ENCODE results near the gene AASS. TPM values are rescaled to one million over a fixed set of nuclear protein-coding genes. Genes with fewer than 3 reads are reported as not detected.
A peak's percentile ranks its signal among the peaks of the same experiment; 100 is the strongest.

AASS gene
- total RNA-seq, 6 experiments from 2014 or later, result 8.1 to 10.2 (median 8.9) TPM

DNA sequence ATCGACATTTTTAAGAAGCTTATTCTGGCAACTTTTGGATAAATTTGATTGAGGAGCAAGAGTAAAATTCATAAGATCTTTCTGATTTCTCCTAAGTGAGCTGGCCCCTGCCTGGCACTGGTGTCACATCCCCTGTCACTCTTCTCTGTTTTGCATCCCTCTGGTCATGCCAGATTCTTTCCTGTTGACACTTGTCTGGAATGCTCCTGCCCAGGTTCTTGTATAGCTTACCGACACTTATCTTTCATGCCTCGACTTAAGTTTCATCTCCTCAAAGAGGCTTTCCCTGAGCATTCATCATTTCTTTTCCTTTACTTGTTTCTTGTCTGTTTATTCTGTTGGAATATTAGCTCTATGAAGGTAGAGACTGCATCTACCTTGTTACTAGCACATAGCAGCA, 22.2 kb upstream of the AASS start:
- TF ChIP-seq, protein P1, sequence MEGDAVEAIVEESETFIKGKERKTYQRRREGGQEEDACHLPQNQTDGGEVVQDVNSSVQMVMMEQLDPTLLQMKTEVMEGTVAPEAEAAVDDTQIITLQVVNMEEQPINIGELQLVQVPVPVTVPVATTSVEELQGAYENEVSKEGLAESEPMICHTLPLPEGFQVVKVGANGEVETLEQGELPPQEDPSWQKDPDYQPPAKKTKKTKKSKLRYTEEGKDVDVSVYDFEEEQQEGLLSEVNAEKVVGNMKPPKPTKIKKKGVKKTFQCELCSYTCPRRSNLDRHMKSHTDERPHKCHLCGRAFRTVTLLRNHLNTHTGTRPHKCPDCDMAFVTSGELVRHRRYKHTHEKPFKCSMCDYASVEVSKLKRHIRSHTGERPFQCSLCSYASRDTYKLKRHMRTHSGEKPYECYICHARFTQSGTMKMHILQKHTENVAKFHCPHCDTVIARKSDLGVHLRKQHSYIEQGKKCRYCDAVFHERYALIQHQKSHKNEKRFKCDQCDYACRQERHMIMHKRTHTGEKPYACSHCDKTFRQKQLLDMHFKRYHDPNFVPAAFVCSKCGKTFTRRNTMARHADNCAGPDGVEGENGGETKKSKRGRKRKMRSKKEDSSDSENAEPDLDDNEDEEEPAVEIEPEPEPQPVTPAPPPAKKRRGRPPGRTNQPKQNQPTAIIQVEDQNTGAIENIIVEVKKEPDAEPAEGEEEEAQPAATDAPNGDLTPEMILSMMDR (IDR thresholded peaks at IDR 0.05), result no peak
- Mint-ChIP-seq H3K36me3 (ENCODE audit: low read depth) (no peaks in the 10 kb centered on the region), H3K27me3 (ENCODE audit: insufficient read depth) (peaks cover 5% of the 10 kb centered on the region; the same call in 1 of the 2 replicates), H3K27ac (no peak overlapping the region), H3K9me3 (no peaks in the 10 kb centered on the region), H3K4me3 (no peak overlapping the region), H3K4me1 (ENCODE audit: low read depth) (peaks cover 9% of the 10 kb centered on the region)
- no peak for DNase-seq

DNA sequence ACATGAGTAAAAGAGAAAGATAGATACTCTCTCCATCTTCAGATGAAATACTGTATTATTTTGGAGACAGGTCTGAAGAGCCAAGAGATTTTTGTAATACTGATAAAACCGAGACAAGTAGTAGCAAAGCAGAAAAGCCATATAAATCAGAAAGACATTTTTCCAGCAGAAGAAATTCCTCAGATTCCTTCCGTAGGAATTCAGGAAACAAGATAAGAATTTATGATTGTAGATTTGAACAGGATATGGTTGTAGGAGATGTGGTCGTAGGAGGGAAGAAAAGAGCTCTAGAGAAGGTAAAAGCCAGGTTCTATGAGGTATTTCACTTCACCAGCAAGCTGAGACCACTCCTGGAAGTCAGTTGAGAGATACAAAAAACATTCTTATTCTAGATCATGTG, 17.6 kb upstream of the AASS start:
- peaks cover 3% of the 10 kb centered on the region; the same call in 1 of the 2 replicates for H3K27me3 Mint-ChIP-seq (ENCODE audit: insufficient read depth)
- TF ChIP-seq, protein P1 (IDR thresholded peaks at IDR 0.05), result no peak
- peak overlapping the region; percentile 56 for H3K4me3 Mint-ChIP-seq
- no peaks in the 10 kb centered on the region for H3K9me3 Mint-ChIP-seq
- peaks cover 18% of the 10 kb centered on the region for H3K4me1 Mint-ChIP-seq (ENCODE audit: low read depth)
- no peak for DNase-seq
- H3K36me3 Mint-ChIP-seq (ENCODE audit: low read depth), result no peaks in the 10 kb centered on the region
- H3K27ac Mint-ChIP-seq, result no peak overlapping the region; the same call in 1 of the 2 replicates

DNA sequence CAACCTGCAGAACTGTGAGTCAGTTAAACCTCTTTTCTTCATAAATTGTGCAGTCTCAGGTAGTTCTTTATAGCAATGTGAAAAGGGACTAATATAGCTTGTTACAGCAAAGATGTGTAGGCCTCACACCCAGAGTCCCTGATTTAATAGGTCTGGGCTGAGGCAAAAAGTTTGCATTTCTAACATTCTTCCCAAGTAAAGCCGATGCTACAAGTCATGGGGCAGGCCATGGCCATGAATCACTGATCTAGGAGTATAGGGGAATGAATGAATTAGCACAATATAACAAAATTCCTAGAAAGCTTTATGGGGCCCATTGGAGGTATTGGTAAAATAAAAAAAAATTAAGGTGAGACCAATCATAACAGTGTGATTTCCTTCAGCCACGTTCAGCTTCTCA, 11.5 kb upstream of the AASS start:
- H3K27me3 Mint-ChIP-seq (ENCODE audit: insufficient read depth), result peaks cover 3% of the 10 kb centered on the region
- no peaks in the 10 kb centered on the region for H3K36me3 Mint-ChIP-seq (ENCODE audit: low read depth)
- peak overlapping the region; percentile 3; the same call in 1 of the 2 replicates for H3K27ac Mint-ChIP-seq
- H3K4me3 Mint-ChIP-seq, result no peak overlapping the region
- TF ChIP-seq, protein P1 (IDR thresholded peaks at IDR 0.05), result no peak
- peaks cover 18% of the 10 kb centered on the region for H3K4me1 Mint-ChIP-seq (ENCODE audit: low read depth)
- peak; percentile 26 for DNase-seq
- no peaks in the 10 kb centered on the region for H3K9me3 Mint-ChIP-seq

DNA sequence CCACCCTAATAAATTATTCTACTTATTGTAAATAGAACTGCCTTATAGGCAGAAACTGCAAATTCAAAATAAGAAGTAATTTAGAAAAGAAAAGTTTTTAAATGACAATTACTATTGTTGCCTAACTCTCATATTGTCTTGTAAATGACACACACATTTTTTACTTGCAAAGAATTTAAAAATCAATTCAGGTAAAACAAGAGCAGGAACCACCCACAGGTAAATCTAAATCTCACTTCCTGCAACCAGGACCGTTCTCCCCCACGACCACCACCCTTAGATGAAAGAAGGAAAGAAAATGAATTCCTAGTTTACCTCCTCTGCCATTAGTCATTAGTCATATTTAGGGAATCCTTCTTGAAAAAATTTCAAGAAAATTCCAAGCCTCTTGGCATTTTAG, 4.8 kb upstream of the AASS start:
- TF ChIP-seq, protein P1 (IDR thresholded peaks at IDR 0.05), result no peak
- peaks cover 6% of the 10 kb centered on the region for H3K27me3 Mint-ChIP-seq (ENCODE audit: insufficient read depth)
- H3K36me3 Mint-ChIP-seq (ENCODE audit: low read depth), result no peaks in the 10 kb centered on the region
- H3K27ac Mint-ChIP-seq, result no peak overlapping the region
- H3K4me1 Mint-ChIP-seq (ENCODE audit: low read depth), result peaks cover 16% of the 10 kb centered on the region
- no peak for DNase-seq
- no peak overlapping the region for H3K4me3 Mint-ChIP-seq
- no peaks in the 10 kb centered on the region for H3K9me3 Mint-ChIP-seq

DNA sequence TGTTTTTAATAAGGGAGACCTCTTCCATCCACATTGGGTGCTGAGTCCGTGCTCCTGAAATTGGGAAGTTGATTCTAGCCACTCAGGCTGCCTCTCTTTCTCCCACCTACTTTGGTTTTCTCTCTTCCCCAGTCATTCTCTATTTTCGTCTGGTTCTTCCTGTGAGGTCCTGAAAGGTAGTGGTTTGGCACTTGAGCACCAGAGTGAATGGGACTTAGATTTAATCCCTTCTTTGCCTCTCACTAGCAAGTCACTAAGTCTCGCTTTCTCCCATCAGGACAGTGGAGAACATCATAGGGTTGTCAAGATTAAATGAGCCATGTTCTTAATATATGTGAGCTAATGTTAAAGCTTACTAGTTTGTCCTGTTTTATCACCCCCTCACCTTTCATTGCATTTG, 4.0 kb upstream of the AASS start:
- H3K4me1 Mint-ChIP-seq (ENCODE audit: low read depth), result peaks cover 13% of the 10 kb centered on the region
- H3K27me3 Mint-ChIP-seq (ENCODE audit: insufficient read depth), result peaks cover 5% of the 10 kb centered on the region
- H3K4me3 Mint-ChIP-seq, result no peak overlapping the region
- no peaks in the 10 kb centered on the region for H3K9me3 Mint-ChIP-seq
- TF ChIP-seq, protein P1 (IDR thresholded peaks at IDR 0.05), result no peak
- DNase-seq, result no peak
- H3K36me3 Mint-ChIP-seq (ENCODE audit: low read depth), result no peaks in the 10 kb centered on the region
- no peak overlapping the region for H3K27ac Mint-ChIP-seq
